Stimulated activated CD4-positive, alpha-beta T cell treated with anti-CD3 and anti-CD28 coated beads, Interleukin-2, amount 100 ng/mL, for 24 hours (primary cell): Measurements from ENCODE around the gene HOXA10.

ENCODE experiments used
- DNase-seq, 2 donors: peaks; one replicate each; pipeline ENCODE4 v3.0.0-alpha.2; 2020

Gene HOXA10

GRCh38 chr7:27143023-27143949 is 30.8 kb downstream of the HOXA10 start, which contains the start of gene HOXA5:
TSS of gene HOXA5 (minus strand) at chr7:27143681. CDS start at chr7:27143607, 74 bp downstream.
- DNase-seq, result no peak

DNA sequence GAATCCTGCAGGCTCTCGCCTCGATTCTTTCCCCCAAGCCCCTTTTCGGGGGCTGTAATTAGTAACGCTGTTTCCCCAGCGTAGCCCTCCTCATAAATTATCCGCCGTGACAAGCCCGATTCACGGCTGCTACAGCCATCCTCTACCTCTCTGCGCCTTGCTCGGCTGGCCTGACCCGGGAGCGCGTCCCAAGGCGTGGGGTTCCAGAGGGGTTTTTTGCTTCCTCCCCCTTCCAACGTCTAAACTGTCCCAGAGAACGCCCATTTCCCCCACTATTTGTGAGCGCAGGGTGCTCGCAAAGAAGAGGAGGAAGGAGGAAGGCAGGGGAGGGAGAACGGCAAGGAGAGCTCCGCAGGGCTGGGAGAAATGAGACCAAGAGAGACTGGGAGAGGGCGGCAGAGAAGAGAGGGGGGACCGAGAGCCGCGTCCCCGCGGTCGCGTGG is 31.5 kb downstream of the HOXA10 start:
- DNase-seq, result no peak

DNA sequence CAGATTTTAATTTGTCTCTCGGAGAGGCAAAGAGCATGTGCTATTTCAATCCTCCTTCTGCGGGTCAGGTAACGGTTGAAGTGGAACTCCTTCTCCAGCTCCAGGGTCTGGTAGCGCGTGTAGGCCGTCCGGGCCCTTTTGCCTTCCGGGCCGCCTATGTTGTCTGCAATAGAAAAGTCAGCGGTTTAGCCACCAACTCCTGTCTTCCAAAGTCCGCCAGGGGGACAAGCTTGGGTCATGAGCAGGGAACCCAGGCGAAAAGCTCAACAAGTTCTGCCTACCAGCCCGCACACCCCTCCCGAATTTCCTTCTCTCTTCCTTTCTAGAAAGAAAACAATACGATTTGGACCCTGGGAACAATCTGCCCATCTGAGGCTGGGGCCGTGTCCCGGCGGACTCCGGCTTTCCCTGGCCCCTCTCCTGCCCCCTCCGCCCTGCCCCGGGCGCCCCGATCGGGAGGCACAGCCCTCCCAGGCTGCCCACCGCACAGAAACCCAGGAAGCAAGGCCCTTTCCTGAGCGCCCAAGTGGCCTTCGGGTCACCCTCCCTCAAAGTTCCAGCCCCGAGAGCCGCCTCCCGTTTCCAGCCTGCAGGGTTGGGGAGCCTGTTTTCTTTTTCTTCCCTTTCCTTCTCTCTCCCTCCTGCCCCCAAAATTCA is 32.1 kb downstream of the HOXA10 start:
- DNase-seq, result no peak

DNA sequence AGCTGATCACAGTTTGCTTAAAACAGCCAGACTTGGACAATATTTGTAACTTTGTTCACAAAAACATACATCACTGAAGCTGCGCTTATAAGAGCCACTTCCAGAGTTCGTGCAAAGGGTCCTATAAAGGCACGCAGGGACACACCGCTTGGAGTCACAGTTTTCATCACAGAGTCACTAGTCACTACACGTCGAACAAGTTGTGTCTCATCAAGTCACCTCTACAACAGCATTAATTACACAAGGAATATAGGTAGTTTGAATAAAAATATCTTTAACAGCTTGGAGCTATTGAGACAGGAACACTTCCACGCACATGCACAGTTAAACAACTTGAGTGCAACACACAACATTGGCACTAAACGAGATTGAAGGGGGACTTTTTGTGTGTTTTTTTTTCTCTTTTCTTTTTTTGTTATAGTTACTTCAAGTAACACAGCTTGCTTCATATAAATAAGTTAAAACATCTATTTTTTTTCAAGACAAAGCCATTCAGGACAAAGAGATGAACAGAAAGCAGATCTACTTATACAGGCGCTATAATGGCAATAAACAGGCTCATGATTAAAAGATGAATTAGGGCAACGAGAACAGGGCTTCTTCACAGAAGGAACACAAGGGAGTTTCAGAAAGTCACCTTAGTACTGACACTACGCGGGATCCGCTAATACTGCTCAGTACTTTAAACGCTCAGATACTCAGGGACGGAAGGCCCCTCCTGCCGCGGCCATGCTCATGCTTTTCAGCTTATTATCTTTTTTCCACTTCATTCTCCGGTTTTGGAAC is 32.8 kb downstream of the HOXA10 start:
- DNase-seq, result no peak

- DNase-seq, result no peak
Observed at GRCh38 chr7:27140126-27140857, 33.8 kb downstream of the HOXA10 start.

DNA sequence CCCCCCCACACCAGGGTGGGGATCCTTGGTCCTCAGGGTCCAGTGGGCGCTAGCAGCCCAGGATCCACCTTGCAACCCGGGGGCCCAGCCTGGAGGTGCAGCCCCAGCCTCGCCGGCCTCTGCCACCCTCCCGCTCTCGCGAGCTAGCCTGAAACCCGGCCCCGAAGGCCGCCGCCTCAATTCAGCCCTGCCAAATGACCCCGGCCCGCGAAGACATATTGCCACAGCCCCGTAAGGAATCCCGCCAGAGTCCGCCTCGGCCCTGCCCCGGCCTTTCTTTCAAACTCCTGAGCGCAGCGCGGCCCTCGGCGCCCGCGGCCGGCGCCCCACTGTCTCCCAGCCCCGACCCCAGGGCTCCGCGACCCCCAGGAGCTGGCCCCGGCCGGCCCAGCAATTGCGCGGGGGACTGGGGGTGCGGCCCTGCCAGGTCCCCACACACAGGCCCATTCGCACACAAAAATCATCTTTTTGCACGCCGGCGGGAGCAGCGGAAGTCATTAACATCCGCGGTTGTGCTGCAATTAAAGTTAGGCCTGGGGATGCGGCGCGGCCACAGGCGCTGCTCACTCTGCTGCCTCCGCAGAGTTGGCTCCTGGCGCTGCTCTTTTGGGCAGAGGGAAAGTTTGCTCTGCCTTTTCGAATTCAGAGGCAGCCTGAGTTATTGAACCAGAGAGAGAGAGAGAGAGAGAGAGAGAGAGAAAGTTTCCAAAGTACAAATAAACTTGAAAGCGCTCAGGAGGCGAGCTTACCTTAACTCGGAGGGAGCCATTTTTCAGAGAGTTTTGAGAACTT is 34.6 kb downstream of the HOXA10 start:
- no peak for DNase-seq

GRCh38 chr7:27138985-27139333 is 35.2 kb downstream of the HOXA10 start:
- DNase-seq, result no peak

GRCh38 chr7:27138472-27138871 is 35.6 kb downstream of the HOXA10 start:
- DNase-seq, result no peak

DNA sequence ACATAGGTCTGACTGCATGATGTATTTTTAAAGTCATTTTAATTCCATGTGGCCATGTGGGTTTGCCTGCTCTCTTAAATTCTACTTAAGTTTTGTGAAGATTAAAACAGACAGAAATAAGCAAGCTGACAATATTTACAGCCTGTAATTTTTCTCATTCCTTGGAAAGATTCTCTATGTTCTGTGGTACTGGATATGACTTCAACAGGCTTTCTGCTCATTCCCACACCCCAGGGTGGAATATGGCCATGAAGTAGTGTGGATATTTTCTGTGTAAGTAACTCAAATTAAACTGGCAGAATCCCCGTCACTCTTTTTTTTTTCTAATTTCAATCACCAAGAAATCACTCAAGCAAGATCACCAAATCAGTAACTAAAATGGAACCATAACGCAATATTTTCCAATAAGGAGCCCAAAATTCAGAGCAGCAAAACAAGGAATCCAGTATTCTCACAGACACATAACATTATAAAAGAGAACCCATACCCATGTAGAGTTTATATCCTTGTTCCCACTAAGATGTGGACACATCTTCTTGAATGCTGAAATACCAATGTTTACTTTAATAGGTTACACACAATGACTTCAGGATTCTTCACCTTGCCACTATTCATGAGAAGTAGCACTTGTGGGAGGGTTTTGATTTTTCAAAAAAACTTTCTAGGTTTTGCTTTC is 36.3 kb downstream of the HOXA10 start:
- DNase-seq, result no peak

- no peak for DNase-seq
Observed at GRCh38 chr7:27134392-27134791, 39.7 kb downstream of the HOXA10 start.

GRCh38 chr7:27133409-27134231 is 40.5 kb downstream of the HOXA10 start:
- DNase-seq, result no peak

GRCh38 chr7:27132978-27133377 is 41.1 kb downstream of the HOXA10 start:
- DNase-seq, result no peak

DNA sequence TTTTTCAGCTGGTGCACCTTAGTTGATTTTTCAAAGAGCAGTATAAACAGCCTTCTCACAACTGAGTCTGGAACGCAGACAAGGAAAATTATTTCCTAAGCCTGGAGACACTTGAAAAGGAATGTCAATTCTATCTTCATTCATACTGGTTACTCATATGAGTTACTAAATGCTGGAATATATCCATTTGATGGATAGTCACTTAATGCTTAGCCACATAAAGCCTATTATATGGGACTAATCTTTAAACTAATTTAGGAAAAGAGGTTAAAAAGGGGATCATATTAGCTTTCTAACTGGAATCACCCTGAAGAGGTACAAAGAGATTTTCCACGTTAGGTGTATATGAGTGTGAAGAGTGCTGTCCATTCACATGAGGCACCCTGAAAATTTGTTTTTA is 41.9 kb downstream of the HOXA10 start:
- no peak for DNase-seq

DNA sequence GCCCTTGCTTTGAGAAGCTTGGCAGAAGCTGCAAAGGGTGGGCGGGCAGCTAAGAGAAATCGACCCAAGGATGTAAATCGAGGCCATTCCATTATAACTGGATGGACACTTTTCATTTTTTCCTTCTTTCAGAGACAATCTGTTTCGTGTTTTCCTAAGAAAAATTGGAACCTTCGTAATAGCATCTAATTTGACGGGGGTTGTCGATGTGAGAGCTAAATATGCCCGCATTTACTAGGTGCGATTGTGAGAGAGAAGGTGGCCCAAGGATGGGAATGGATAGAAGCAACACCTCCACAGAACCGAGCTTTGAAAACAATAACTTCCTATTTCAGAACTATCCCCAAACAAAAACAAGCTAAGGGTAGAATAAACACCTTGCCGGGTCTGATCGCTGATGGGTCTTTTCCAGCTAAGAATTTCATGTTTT is 42.7 kb downstream of the HOXA10 start:
- no peak for DNase-seq

GRCh38 chr7:27130540-27131389 is 43.4 kb downstream of the HOXA10 start, which contains the start of gene HOXA4:
TSS of gene HOXA4 (minus strand) at chr7:27130757. CDS start at chr7:27130733, 24 bp downstream.
- DNase-seq, result peak; percentile 72 to 79

DNA sequence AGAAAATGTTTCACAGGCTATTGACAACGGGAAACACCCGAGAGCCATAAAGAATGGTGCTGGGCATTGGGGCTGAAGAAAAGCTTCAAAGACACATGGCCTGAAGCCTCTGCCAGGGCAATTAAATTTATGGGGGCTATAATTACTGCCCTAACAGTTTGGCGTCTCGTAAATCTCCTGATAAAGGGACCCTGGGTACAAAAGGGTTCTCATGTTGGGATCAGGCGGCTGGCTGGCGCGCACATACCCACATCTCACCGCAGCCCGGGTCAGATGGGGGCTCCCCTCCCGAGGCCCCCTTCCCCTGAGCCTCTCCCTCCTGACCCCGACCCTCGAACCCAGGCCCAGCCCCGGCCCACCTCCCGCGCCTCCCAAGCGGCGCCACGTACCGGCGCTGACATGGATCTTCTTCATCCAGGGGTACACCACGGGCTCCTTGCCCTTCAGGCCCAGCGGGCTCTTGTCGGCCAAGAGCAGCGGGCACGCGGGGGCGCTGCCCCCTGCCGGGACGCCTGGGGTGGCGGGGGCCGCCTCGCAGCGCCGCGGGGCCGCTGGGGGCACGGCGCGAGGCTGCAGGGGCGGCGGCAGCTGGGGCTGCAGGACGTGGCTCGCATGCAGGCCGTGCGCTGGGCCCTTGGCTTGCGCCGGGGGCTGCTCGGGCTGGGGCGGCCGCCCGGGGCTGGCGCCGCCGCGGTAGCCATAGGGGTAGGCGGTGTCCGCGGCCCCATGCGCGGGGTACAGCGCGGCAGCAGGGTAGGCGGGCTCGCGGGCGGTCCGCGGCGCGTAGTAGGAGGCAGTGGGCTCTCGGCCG is 44.2 kb downstream of the HOXA10 start:
- no peak for DNase-seq

DNA sequence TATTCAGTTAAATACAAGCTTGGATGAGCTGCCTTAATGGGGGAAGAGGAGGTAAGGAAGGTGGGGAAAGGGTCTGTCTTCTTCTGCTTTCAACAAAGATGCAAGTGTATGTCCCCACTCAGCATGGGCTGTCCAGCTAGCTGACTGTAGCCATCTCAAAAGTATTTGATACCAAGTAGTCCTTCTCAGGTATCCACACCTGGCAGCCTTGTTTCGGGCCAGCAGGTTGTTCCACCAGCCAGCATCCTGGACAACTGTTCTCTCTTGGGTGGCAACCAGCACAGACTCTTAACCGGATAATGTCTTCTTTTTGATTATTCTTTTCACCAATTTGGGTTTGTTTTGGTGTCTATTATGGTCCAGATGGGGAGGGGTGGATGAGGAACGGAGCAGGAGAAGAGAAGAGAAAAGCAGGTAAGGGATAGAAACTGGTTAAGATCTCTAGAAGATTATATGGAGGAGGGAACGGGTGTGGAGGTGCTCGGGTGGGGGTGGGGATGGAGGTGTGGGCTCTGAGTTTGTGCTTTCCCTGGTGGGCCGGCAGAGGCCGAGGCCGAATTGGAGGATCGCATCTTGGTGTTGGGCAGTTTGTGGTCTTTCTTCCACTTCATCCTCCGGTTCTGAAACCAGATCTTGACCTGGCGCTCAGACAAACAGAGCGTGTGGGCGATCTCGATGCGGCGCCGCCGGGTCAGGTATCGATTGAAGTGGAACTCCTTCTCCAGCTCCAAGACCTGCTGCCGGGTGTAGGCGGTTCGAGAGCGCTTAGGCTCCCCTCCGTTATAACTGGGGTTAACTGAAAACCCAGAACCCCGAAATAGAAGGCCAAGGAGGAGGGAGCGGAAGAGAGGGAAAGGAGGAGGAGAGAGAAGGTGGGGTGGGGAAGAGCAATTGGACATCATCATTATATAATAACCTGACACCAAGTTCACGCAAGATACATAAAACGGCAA is 45.1 kb downstream of the HOXA10 start:
- no peak for DNase-seq
